Panc1 (cell line): Measurements from ENCODE around the gene CFAP69. TPM values are rescaled to one million over a fixed set of nuclear protein-coding genes. Genes with fewer than 3 reads are reported as not detected.

Experiments used
- ATAC-seq: fragments of 200-7000 bp; cut with Tn5 transposase; 2 replicates; pipeline ENCODE4 v1.9.1; 2020; ENCODE audit warnings: mild to moderate bottlenecking, moderate library complexity
- BruUV-seq: library from RNA; stranded (reverse); fragments of 400-500 nt; replicated peaks from 2 replicates; lab custom pipeline; 2021; lab: Mats Ljungman, UMichigan
- CTCF ChIA-PET: fragments of 300-600 bp; sonication (Branson Sonifier 250); formaldehyde crosslinking; loops from one replicate; lab custom pipeline; 2022; ENCODE audit warnings: antibody characterized with exemption; lab: Charles Lee
- POLR2A ChIA-PET: fragments of 300-600 bp; sonication (Branson Sonifier 250); formaldehyde crosslinking; loops from one replicate; lab custom pipeline; 2022; ENCODE audit warnings: antibody characterized with exemption; lab: Charles Lee
- DNase-seq: peaks from one replicate; pipeline ENCODE4 v3.0.0-alpha.2; 2010; ENCODE audit warnings: low read depth, low spot score
- H3K27ac ChIP-seq: 2 replicates; pipeline ENCODE4 v1.5.1; 2011; ENCODE audit warnings: mild to moderate bottlenecking, low read length, inconsistent platforms
- H3K27me3 ChIP-seq: fragments of 200-500 bp; sonication (Bioruptor generic); 2 replicates; pipeline ENCODE4 v1.6.0; 2014; ENCODE audit warnings: low read length, inconsistent platforms; ENCODE audit not compliant: control insufficient read depth, insufficient read depth
- H3K36me3 ChIP-seq: fragments of 200-500 bp; sonication (Bioruptor generic); 2 replicates; pipeline ENCODE4 v1.5.1; 2014; ENCODE audit warnings: inconsistent platforms, mild to moderate bottlenecking, low read length, moderate library complexity; ENCODE audit not compliant: control insufficient read depth, insufficient read depth
- H3K4me1 ChIP-seq: 2 replicates; pipeline ENCODE4 v1.5.1; 2011; ENCODE audit warnings: inconsistent platforms, mild to moderate bottlenecking, low read length, moderate library complexity; ENCODE audit not compliant: control insufficient read depth, insufficient read depth
- H3K4me3 ChIP-seq, 2 experiments: 2 replicates each; pipeline ENCODE4 v1.5.1; 2011 to 2012; ENCODE audit warnings: low read depth in 2 of 2, low read length in 2 of 2, mild to moderate bottlenecking in 2 of 2, inconsistent platforms in 1 of 2, moderate library complexity in 1 of 2
- H3K9me3 ChIP-seq: fragments of 200-500 bp; sonication (Bioruptor generic); 2 replicates; pipeline ENCODE4 v1.5.1; 2014; ENCODE audit warnings: low read depth, mild to moderate bottlenecking, inconsistent platforms, low read length, moderate library complexity; ENCODE audit not compliant: control insufficient read depth, insufficient read depth
- POLR2AphosphoS5 ChIP-seq: IDR thresholded peaks from 2 replicates; pipeline ENCODE4 v1.6.1; 2012; ENCODE audit warnings: mild to moderate bottlenecking, low read depth, low read length, moderate library complexity
- SIN3A ChIP-seq: IDR thresholded peaks from 2 replicates; pipeline ENCODE4 v1.6.1; 2012; ENCODE audit warnings: low read depth, mild to moderate bottlenecking, low read length, moderate library complexity, borderline replicate concordance; ENCODE audit not compliant: insufficient read depth
- TCF7L2 ChIP-seq: IDR thresholded peaks from 2 replicates; pipeline ENCODE4 v1.6.1; 2011; ENCODE audit warnings: mild to moderate bottlenecking, low read depth, low read length, inconsistent platforms
- in situ Hi-C: cut with HindIII; loops from 2 replicates; pipeline ENCODE4 v1.10.0; 2016; ENCODE audit warnings: low sequenced_read_pairs, low pct_unique_long_range_greater_than_20kb
- intact Hi-C: fragments of 100-400 bp; cut with micrococcal nuclease; formaldehyde crosslinking; loops from one replicate; pipeline ENCODE4 v1.10.0; 2022; ENCODE audit not compliant: unreplicated experiment
- total RNA-seq: library from RNA; stranded (reverse); gene quantifications from one replicate; pipeline ENCODE4 v1.2.1, GENCODE V29; 2021; ENCODE audit not compliant: unreplicated experiment
- TF ChIP-seq, protein P1 (sequence below): fragments of 450-650 bp; IDR thresholded peaks from 2 replicates; pipeline ENCODE4 v1.5.1; 2017; ENCODE audit warnings: mild to moderate bottlenecking
- TF ChIP-seq, protein P2 (sequence below), 2 experiments: IDR thresholded peaks; 2 replicates each; pipeline ENCODE4 v1.6.1; 2011 to 2012; ENCODE audit warnings: low read depth in 2 of 2, control low read depth in 1 of 2, low read length in 1 of 2, mild to moderate bottlenecking in 1 of 2, moderate library complexity in 1 of 2; ENCODE audit not compliant: insufficient read depth in 1 of 2

Gene CFAP69
- total RNA-seq, 1 experiment from 2014 or later, result 0.51 TPM

DNA sequence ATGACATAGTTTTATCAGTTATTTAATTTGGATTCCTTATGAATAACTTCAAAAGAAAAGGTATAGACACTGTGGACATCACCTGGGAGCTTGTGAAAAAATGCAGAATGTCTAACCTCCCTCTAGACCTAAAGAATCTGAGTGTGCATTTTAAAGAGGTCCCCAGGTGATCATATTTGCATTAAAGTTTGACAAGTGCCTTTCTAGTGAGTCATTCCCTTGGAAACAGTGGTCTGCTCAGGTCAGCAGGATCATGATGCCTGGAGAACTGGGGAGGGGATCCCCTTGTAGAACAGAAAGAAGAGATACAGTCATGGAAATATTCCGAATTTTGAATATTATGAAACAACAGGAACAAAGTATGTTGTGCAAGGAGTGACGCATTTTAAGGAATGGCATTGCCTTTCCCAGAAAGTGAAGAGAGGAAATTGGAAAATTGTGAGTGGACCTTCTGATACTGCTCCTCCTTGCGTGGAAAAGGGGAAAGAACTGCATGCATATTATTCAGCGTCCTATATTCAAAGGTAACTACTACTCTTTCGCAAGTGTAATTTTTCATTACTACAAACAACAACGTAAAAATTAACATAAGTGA is 28.8 kb upstream of the CFAP69 start:
- Histone ChIP-seq H3K9me3 (no peaks in the 10 kb centered on the region), H3K27me3 (no peaks in the 10 kb centered on the region), H3K4me1 (no peaks in the 10 kb centered on the region), H3K27ac (no peak overlapping the region), H3K4me3 (no peak overlapping the region), H3K36me3 (no peaks in the 10 kb centered on the region)
- DNase-seq, result no peak
- in situ Hi-C loops (no loop called here), intact Hi-C loops (no loop called here)
- no peak for TF ChIP-seq POLR2AphosphoS5
- TF ChIP-seq SIN3A, result no peak
- TF ChIP-seq, protein P1, sequence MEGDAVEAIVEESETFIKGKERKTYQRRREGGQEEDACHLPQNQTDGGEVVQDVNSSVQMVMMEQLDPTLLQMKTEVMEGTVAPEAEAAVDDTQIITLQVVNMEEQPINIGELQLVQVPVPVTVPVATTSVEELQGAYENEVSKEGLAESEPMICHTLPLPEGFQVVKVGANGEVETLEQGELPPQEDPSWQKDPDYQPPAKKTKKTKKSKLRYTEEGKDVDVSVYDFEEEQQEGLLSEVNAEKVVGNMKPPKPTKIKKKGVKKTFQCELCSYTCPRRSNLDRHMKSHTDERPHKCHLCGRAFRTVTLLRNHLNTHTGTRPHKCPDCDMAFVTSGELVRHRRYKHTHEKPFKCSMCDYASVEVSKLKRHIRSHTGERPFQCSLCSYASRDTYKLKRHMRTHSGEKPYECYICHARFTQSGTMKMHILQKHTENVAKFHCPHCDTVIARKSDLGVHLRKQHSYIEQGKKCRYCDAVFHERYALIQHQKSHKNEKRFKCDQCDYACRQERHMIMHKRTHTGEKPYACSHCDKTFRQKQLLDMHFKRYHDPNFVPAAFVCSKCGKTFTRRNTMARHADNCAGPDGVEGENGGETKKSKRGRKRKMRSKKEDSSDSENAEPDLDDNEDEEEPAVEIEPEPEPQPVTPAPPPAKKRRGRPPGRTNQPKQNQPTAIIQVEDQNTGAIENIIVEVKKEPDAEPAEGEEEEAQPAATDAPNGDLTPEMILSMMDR, result no peak
- no peak for TF ChIP-seq TCF7L2
- TF ChIP-seq, protein P2, sequence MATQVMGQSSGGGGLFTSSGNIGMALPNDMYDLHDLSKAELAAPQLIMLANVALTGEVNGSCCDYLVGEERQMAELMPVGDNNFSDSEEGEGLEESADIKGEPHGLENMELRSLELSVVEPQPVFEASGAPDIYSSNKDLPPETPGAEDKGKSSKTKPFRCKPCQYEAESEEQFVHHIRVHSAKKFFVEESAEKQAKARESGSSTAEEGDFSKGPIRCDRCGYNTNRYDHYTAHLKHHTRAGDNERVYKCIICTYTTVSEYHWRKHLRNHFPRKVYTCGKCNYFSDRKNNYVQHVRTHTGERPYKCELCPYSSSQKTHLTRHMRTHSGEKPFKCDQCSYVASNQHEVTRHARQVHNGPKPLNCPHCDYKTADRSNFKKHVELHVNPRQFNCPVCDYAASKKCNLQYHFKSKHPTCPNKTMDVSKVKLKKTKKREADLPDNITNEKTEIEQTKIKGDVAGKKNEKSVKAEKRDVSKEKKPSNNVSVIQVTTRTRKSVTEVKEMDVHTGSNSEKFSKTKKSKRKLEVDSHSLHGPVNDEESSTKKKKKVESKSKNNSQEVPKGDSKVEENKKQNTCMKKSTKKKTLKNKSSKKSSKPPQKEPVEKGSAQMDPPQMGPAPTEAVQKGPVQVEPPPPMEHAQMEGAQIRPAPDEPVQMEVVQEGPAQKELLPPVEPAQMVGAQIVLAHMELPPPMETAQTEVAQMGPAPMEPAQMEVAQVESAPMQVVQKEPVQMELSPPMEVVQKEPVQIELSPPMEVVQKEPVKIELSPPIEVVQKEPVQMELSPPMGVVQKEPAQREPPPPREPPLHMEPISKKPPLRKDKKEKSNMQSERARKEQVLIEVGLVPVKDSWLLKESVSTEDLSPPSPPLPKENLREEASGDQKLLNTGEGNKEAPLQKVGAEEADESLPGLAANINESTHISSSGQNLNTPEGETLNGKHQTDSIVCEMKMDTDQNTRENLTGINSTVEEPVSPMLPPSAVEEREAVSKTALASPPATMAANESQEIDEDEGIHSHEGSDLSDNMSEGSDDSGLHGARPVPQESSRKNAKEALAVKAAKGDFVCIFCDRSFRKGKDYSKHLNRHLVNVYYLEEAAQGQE (IDR thresholded peaks at IDR 0.05; ENCODE audit: insufficient read depth in 1 of 2, low read depth in 2 of 2, low read length in 1 of 2), result no peak
- CTCF ChIA-PET, result no interaction called here
- no peak for ATAC-seq
- POLR2A ChIA-PET, result no interaction called here
- BruUV-seq, result no TSS peak

DNA sequence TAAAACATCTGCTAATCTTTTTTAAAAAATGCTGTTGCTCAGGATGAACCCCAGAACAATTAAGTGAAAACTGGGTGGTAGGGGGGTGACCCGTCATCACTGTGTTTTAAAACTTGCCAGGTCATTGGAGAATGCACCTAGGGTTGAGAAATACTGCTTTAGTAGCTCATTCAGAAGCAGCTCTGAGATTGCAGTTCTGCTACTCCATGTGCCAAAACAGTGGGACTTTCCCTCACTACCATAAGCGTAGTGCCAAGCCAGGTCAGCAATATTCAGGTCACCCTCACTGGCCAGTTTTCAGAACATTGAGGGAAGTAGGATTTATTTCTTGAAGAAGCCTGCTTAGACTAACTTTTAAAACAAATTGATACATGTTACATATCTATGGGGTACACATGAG is 28.2 kb upstream of the CFAP69 start:
- Histone ChIP-seq H3K9me3 (no peaks in the 10 kb centered on the region), H3K4me1 (no peaks in the 10 kb centered on the region), H3K27me3 (no peaks in the 10 kb centered on the region), H3K36me3 (no peaks in the 10 kb centered on the region), H3K27ac (no peak overlapping the region), H3K4me3 (no peak overlapping the region)
- DNase-seq (no peak), ATAC-seq (no peak)
- in situ Hi-C loops, result no loop called here
- CTCF ChIA-PET, result no interaction called here
- no TSS peak for BruUV-seq
- intact Hi-C loops, result no loop called here
- TF ChIP-seq SIN3A (no peak), TCF7L2 (no peak), POLR2AphosphoS5 (no peak)
- TF ChIP-seq, protein P1, result no peak
- TF ChIP-seq, protein P2 (IDR thresholded peaks at IDR 0.05; ENCODE audit: insufficient read depth in 1 of 2, low read depth in 2 of 2, low read length in 1 of 2), result no peak
- POLR2A ChIA-PET, result no interaction called here
